ENCODE measurements around the gene FADD. TPM values are rescaled to one million over a fixed set of nuclear protein-coding genes. Genes with fewer than 3 reads are reported as not detected.

The FADD gene
- 30.8 and 31.1 TPM in 2 replicates for total RNA-seq

DNA sequence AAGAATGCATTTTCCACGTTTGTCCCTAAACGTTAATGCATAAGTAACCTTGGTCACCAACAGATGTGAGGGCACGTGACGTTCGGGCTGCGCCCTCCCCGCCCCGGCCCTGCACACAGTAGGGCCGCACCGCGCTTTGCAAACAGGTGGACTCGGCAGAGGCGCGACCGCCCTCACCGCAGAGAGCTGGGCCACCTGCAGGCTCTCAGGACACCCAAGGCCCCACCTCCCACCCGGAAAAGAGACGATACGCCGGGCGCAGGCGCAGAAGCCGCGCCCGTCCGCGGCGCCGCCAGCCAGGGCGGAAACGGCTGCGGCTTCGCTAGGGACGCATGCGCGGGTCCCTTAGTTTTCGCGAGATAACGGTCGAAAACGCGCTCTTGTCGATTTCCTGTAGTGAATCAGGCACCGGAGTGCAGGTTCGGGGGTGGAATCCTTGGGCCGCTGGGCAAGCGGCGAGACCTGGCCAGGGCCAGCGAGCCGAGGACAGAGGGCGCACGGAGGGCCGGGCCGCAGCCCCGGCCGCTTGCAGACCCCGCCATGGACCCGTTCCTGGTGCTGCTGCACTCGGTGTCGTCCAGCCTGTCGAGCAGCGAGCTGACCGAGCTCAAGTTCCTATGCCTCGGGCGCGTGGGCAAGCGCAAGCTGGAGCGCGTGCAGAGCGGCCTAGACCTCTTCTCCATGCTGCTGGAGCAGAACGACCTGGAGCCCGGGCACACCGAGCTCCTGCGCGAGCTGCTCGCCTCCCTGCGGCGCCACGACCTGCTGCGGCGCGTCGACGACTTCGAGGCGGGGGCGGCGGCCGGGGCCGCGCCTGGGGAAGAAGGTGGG is at the start of gene FADD:
Gene FADD (plus strand): TSS at position 377 of the 831 bp plus-strand sequence. CDS start 164 bp downstream, at position 541.

Other genes starting within 250 kb of the FADD start
- under 0.01 and 0.09 TPM in 2 replicates for gene ANO1, start 125.0 kb upstream of the FADD start, total RNA-seq
- 28.2 and 38.9 TPM in 2 replicates for gene PPFIA1, start 67.4 kb downstream of the FADD start, total RNA-seq
- 439 and 531 TPM in 2 replicates for gene CTTN, start 195.2 kb downstream of the FADD start, total RNA-seq

All from bronchial smooth muscle cell (primary cell).